ENCODE results near the gene NOM1. TPM values are rescaled to one million over a fixed set of nuclear protein-coding genes. Genes with fewer than 3 reads are reported as not detected.
A peak's percentile ranks its signal among the peaks of the same experiment; 100 is the strongest.
"Not testable (repeated sequence)": the region's sequence is repeated elsewhere in the genome, so short reads cannot be mapped to it uniquely, and the experiment has no call there.

NOM1 gene
- total RNA-seq (2014; rRNA removed; shearing (Covaris generic)) = 7.3 and 14.1 TPM in 2 replicates

- DNase-seq (ENCODE audit: low read depth) = peak; percentile 82
Measured at GRCh38 chr7:156949541-156950380, at the start of gene NOM1. Gene NOM1 (plus strand): TSS chr7:156949712. CDS start chr7:156949738, 26 bp downstream.

- peak; percentile 50 for DNase-seq (ENCODE audit: low read depth)
Measured at GRCh38 chr7:156900093-156900492, 49.4 kb upstream of the NOM1 start.

GRCh38 chr7:156903232-156903909 is 46.1 kb upstream of the NOM1 start:
- DNase-seq (ENCODE audit: low read depth) = peak; percentile 90

GRCh38 chr7:156906200-156906649 is 43.3 kb upstream of the NOM1 start:
- no peak for DNase-seq (ENCODE audit: low read depth)

GRCh38 chr7:156907656-156908055 is 41.9 kb upstream of the NOM1 start:
- DNase-seq (ENCODE audit: low read depth) = peak; percentile 82

- DNase-seq (ENCODE audit: low read depth) = not testable (repeated sequence)
Measured at GRCh38 chr7:156909574-156910252, 39.8 kb upstream of the NOM1 start.

GRCh38 chr7:156918635-156919034 is 30.9 kb upstream of the NOM1 start:
- DNase-seq (ENCODE audit: low read depth) = no peak

- no peak for DNase-seq (ENCODE audit: low read depth)
Measured at GRCh38 chr7:156919132-156919713, 30.3 kb upstream of the NOM1 start.

- DNase-seq (ENCODE audit: low read depth) = no peak
Measured at GRCh38 chr7:156920076-156920475, 29.4 kb upstream of the NOM1 start.

- not testable (repeated sequence) for DNase-seq (ENCODE audit: low read depth)
Measured at GRCh38 chr7:156920487-156921373, 28.8 kb upstream of the NOM1 start.

GRCh38 chr7:156922304-156922703 is 27.2 kb upstream of the NOM1 start:
- DNase-seq (ENCODE audit: low read depth) = not testable (repeated sequence)

GRCh38 chr7:156925821-156926220 is 23.7 kb upstream of the NOM1 start:
- DNase-seq (ENCODE audit: low read depth) = not testable (repeated sequence)

GRCh38 chr7:156927571-156928405 is 21.7 kb upstream of the NOM1 start:
- DNase-seq (ENCODE audit: low read depth) = no peak

- DNase-seq (ENCODE audit: low read depth) = no peak
Measured at GRCh38 chr7:156928406-156928747, 21.1 kb upstream of the NOM1 start.

- DNase-seq (ENCODE audit: low read depth) = no peak
Measured at GRCh38 chr7:156929789-156930539, 19.5 kb upstream of the NOM1 start.

- peak; percentile 51 for DNase-seq (ENCODE audit: low read depth)
Measured at GRCh38 chr7:156932006-156932405, 17.5 kb upstream of the NOM1 start.

GRCh38 chr7:156935250-156935649 is 14.3 kb upstream of the NOM1 start:
- DNase-seq (ENCODE audit: low read depth) = no peak

- not testable (repeated sequence) for DNase-seq (ENCODE audit: low read depth)
Measured at GRCh38 chr7:156936766-156937165, 12.7 kb upstream of the NOM1 start.

- no peak for DNase-seq (ENCODE audit: low read depth)
Measured at GRCh38 chr7:156940421-156941122, 8.9 kb upstream of the NOM1 start.
